Activated T-helper 1 cell treated with Interleukin-2 at 50 U/mL for 16 hours (primary cell): ENCODE results near the gene SOX6.
"Not testable (repeated sequence)": the region's sequence is repeated elsewhere in the genome, so short reads cannot be mapped to it uniquely, and the experiment has no call there.

Source experiments
- DNase-seq: peaks from one replicate; pipeline ENCODE4 v3.0.0-alpha.2; 2020; ENCODE audit warnings: low read depth

The SOX6 gene

GRCh38 chr11:15929371-15929901 lies 426.9 kb downstream of the SOX6 start:
- DNase-seq = no peak

GRCh38 chr11:15927864-15928217 lies 428.5 kb downstream of the SOX6 start:
- no peak for DNase-seq

- no peak for DNase-seq
Measured at GRCh38 chr11:15927196-15927863, 429.0 kb downstream of the SOX6 start.

- DNase-seq = no peak
Measured at GRCh38 chr11:15926071-15926470, 430.3 kb downstream of the SOX6 start.

GRCh38 chr11:15923183-15923582 lies 433.2 kb downstream of the SOX6 start:
- no peak for DNase-seq

GRCh38 chr11:15922745-15923144 lies 433.6 kb downstream of the SOX6 start:
- DNase-seq = not testable (repeated sequence)

GRCh38 chr11:15920856-15921629 lies 435.3 kb downstream of the SOX6 start:
- DNase-seq = no peak

- no peak for DNase-seq
Measured at GRCh38 chr11:15918674-15919073, 437.7 kb downstream of the SOX6 start.

- DNase-seq = no peak
Measured at GRCh38 chr11:15918212-15918611, 438.1 kb downstream of the SOX6 start.
